GOT3 (cell line): ENCODE data around the gene SRGAP2B.
"Not testable (repeated sequence)": the region's sequence is repeated elsewhere in the genome, so short reads cannot be mapped to it uniquely, and the experiment has no call there.

Experiments used
- DNase-seq: peaks from one replicate; lab custom pipeline; 2025; ENCODE audit warnings: mixed read lengths; lab: John Stamatoyannopoulos, UW

SRGAP2B gene

GRCh38 chr1:145082483-145083255 lies 12.5 kb downstream of the SRGAP2B start:
- DNase-seq, result not testable (repeated sequence)

- DNase-seq, result not testable (repeated sequence)
Measured at GRCh38 chr1:145080193-145080592, 14.9 kb downstream of the SRGAP2B start.

DNA sequence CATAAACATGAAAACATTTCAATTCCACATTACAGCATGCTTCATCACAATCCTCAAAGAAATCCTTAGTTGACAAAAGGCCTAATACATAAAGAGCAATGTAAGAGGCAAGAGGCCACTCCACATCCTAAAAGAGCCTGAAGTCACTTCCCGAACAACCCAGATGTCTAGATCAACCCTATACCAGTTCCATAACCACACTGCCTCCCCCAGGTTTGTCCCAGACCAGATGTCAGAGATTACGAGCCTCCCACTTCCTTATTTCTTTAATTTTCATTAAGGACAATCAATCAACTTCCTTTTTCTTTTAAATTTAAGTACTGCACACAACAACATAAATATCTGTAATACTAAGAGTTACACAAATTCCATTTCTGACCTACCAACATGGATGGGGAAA lies 15.4 kb downstream of the SRGAP2B start:
- DNase-seq, result not testable (repeated sequence)

GRCh38 chr1:145078787-145079370 lies 16.2 kb downstream of the SRGAP2B start:
- not testable (repeated sequence) for DNase-seq

DNA sequence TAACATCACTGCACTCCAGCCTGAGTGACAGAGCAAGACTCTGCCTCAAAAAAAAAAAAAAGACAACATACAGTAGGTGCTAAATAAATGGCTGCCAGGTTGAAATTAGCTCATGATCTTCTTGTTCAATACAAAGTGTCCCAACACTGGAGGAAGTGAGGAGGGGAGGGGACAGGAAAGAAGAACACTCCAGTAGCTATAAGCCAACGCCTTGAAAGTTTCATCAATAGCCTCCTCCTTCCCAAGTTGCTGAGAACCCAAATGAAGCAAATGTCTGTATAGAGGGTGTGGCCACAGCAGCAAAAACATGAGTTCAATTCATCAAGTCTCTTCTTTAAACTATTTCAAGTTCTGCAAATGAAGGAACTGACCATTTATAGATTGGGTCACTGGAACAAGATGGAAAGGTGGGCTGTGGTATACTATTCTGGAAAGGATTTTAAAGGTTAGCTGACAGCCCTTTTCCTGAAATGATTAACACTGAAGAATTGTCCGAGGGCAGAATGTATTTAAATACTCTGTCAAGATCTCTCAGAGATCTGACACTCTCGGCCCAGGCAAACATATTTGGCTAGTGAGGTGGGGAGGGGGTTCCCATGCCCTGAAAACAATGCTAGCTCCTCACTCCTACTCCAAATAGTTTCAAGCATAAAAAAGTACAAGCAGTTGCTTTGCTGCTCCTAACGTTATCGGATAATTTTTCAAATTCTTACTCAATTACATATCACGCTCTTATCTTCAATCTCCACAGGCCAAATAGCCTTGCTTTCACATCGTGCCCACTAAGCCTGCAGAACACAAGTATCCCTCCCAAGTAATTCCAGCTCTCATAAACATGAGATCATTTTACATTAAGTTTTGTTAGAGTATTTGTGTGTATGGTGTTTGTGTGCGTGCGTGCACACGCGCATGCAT lies 17.0 kb downstream of the SRGAP2B start:
- not testable (repeated sequence) for DNase-seq

DNA sequence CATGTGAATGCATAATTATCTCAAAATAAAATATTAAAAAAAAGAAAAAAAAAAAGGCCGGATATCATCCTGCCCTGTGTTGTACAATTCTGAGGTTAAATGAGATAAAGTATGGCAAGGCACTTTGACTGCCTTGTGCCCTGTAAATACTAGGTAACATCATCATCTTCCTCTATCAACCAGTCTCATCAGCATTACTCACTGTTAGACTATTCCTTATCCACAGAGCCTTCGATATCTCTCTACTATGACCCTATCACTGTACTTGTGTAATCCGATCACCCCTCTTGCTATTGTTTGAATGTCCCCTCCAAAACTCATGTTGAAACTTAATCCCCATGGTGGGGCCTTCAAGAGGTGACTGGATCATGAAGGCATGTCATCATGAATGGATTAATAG lies 18.3 kb downstream of the SRGAP2B start:
- DNase-seq, result not testable (repeated sequence)

DNA sequence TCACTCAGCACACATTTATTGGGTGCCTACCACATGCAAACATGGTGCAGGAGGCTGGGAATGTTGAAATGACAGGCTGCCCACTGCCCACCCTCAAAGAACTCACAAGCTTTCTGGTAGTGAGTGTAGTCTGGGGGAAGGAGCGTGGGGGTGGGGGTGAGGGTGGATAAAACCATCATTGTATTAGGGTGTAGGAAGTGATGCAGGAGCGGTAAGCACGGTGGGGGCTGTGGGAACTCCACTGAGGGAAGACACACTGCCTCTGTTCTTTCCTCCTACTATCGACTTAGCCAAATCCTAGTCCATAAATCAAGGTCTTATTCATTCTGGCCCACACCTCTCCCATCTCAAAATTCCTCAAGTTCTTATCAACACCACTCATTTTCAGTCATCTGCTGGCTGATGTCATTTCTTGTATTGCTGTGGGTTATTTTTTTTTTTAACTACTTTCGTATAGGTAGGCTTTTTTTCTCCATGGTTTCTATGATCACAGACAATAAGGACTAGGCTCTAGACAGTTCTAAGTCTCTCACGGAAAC lies 21.0 kb downstream of the SRGAP2B start:
- DNase-seq, result not testable (repeated sequence)

DNA sequence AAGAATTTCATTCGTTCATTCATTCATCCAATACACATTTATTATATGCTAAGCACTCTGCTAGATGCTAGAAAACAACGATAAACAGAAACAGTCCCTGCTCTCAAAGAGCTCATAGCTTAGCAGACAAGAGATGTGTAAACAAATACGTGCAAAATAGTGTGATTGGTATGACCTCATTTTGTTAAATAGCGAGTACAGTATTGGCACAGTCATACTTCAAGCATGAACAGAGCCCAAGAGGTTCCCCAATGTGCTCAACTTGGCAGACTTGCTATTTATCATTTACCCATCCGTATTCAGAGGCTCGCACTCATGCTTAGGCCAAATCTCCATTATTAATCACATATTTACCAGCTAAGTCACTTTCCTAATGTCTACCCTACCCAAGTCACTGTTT lies 23.6 kb downstream of the SRGAP2B start:
- DNase-seq, result not testable (repeated sequence)

DNA sequence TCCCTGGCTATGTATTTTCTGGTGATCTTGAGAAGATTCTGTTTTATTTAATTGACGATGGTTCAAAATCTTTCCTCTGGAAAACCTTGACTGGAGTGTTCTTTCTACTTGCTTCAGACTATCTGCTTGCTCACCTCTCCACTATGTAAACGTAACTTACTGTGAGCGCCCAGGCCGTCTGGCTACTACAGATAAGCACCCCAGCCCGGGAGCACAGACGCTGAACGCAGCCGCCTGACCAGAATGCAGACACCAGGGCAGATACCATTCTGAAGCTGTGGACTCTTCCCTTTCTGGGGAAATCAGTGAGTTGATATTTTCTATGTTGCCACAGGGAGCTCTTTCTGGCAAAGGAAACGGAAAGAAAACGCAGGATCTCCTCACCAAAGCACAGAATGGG lies 28.6 kb downstream of the SRGAP2B start:
- not testable (repeated sequence) for DNase-seq

DNA sequence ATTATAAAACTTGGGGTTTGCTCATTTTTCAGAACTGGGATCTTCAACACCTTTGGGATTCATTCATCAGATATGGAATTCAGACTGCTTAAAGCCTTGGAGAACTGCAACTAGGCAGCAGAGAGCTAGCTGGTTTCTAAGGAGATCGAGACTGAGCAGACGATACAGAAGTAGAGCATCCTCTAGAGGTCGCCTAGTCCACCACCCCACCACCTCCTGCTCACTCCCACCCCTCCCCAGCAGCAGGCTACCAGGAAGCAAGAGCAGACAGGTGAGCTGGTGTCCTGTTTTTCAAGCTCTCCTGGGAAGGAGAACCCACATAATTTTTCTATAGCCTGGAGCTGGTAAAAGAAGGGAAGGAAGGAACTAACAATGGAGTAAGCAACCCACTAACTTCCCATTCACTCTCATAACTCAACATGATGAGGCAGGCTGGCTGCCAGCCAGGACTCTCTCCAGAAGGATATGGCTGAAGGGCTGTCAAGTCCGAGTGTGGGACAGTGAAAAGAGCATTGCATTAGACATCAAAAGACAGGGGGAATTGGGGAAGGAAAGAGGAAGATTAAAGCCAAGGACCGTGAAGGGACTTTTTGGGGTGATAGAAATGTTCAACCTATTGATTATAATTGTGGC lies 29.8 kb downstream of the SRGAP2B start:
- not testable (repeated sequence) for DNase-seq

DNA sequence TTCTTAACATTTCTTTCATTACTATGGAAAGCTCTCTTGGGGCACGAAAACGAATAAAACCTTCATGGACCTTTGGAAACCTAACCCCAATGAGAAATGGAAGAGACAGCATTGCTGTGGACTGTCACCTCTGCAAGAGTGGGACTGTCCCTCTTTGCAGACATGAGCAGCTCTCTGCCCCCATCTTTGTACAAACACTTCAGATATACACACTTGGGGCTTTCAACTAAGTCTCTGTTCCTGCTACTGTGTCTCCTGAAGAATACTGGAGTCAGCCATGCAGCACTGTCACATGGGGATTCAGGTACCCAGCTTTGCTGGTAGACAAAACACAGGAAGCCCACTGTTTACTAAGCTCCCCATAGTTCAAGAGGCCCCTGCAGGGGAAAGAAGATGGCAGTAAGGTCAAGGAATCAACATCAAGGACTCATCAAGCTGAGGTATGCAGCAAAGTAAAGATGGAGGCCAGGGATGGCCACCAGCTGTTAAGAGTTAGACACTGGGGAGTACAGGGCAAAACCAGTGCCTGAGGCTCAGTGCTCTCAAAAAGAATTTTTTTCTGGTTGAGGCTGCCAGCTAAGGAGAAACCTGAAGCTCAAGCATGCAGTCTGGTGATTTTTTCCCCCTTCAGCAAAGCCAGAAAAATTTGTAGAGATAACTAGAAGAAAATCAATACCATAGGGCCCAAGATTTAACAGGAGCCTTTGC lies 31.0 kb downstream of the SRGAP2B start:
- DNase-seq, result not testable (repeated sequence)

DNA sequence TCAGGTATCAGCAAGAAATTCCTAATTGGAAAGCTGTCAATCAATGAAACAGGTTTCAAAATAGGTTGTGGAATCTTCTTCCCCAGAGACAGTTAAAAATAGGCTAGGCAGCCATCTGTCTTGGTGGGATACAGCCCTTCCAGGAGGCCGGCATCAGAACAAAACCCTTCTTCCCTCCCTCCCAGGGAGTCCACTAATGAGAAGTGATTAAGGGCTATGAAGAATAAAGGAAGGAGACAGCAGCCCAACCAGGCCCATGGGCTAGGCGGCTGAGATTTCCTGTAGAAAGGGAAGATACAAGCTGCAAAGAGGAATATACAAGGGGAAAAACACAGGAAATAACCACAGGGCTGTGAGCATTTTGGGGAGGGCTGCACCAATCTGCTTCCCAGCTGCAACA lies 31.8 kb downstream of the SRGAP2B start:
- not testable (repeated sequence) for DNase-seq

DNA sequence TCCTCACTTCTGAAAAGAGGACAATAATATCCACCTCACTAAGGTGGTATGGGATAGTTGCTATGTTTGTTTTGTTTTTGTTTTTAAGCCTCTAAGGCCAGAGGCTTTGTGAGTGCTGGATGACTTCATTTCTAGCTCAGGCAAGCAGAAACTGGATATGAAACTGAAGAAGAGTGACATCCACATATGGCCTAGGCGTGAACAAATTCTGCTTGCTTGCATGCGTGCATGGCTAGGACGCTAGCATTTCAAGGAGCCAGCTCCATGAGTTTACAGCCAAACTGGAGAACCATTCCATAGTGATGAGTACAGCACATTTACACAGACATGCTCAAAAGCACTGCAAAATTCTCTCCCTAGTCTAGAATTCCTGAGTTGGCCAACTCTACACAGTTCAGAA lies 36.9 kb downstream of the SRGAP2B start:
- DNase-seq, result not testable (repeated sequence)

GRCh38 chr1:145055217-145055760 lies 39.8 kb downstream of the SRGAP2B start:
- DNase-seq, result not testable (repeated sequence)

- not testable (repeated sequence) for DNase-seq
Measured at GRCh38 chr1:145053428-145053827, 41.7 kb downstream of the SRGAP2B start.

- not testable (repeated sequence) for DNase-seq
Measured at GRCh38 chr1:145052019-145052776, 42.9 kb downstream of the SRGAP2B start.

DNA sequence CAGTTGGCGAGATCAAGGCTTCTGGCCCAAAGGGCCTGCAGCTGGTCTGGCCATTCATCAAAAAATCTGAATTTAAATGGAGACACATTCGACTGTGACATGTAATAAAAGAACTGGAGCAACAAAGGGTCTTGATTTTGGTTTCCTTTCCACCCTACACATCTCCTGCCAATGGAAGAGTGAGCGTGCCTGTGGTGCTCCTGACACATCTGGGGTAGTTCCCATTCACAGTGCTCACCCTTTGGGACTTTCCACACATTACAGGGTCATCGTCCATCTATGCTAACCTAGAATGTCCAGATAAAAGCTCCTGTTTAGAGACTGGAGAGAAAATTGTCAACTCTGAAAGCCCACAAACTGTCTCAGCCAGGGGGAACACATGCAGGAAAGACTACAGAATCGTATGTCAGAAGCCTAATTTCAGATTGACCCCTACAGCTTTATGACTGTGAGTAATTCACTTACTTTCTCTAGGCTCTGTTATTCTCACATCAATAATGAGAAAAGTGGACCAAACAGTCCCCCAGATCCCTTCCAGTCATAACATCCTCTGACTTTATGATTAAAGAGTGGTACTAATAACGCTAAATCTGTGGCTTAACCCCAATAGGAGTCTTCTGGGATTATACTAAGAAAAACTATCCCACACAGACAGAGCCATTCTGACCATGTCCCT lies 46.8 kb downstream of the SRGAP2B start:
- not testable (repeated sequence) for DNase-seq

DNA sequence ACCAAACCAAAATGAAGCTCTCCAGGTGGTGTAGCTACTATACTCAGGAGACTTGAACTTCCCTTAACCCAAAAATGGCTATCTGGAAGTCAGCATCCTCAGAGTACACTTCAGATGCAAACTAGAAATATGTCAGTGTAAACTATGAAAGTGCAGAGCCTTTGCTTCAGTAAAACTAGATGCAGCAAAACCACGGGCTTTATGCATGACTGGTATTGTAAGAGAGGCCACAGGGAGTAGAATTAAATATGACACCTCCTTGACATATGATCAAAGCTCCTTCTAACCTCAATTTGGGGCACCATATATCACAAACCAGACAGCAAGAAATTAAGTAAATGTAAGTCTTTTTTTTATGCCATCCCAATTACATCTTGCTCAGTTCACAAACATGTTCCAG lies 47.6 kb downstream of the SRGAP2B start:
- not testable (repeated sequence) for DNase-seq

- not testable (repeated sequence) for DNase-seq
Measured at GRCh38 chr1:145045571-145046273, 49.4 kb downstream of the SRGAP2B start.
